GM21825 (cell line): ENCODE results near the gene MUC20.
"Not testable (repeated sequence)": the region's sequence is repeated elsewhere in the genome, so short reads cannot be mapped to it uniquely, and the experiment has no call there.

Source experiments
- ATAC-seq: cut with Tn5 transposase; IDR thresholded peaks from one replicate; pipeline ENCODE4 v1.9.1; 2021; ENCODE audit warnings: mild to moderate bottlenecking, moderate library complexity; ENCODE audit not compliant: unreplicated experiment

Gene MUC20

GRCh38 chr3:195710126-195710905 lies 10.5 kb upstream of the MUC20 start:
- ATAC-seq = not testable (repeated sequence)

- not testable (repeated sequence) for ATAC-seq
Observed at GRCh38 chr3:195711091-195711812, 9.5 kb upstream of the MUC20 start.

DNA sequence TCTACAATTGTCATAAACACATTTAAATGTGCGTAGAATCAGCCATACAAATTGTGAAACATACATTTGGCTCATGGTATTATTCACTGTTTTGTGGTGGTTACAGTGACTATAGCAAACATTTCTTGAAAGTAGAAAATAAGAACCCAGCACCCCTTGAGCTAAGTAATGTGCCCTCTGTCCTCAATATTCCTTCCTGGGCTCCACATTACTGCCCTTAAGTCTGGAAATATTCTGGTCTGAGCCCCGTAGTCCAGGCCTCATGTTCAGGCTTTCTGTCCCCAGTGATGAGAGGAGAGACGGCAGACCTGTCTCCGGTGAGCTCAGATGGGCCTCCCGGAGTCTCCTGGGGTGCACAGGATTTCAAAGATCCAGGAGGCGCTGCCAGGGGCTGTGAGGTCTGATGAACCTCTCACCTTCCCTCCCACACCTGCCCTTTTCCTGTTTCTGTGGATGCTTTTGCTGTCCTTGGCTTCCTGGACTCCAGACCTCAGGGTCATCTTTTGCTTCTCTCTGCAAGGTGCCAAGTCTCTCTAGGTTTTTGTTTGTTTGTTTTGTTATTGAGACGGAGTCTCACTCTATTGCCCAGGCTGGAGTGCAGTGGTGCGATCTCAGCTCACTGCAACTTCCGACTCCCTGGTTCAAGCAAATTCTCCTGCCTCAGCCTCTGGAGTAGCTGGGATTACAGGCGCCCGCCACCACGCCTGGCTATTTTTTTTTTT lies 8.8 kb upstream of the MUC20 start:
- no peak for ATAC-seq

DNA sequence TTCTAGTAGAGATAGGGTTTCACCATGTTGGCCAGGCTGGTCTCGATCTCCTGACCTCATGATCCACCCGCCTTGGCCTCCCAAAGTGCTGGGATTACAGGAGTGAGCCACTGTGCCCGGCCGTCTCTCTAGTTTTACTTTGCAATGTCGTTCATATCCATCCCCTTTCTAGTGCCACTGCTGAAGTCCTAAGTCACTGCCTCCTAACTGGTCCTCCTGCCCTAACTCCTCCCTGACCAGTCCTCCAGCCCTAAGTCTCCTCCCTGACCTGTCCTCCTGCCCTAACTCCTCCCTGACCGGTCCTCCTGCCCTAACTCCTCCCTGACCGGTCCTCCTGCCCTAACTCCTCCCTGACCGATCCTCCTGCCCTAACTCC lies 8.3 kb upstream of the MUC20 start:
- ATAC-seq = not testable (repeated sequence)

GRCh38 chr3:195713150-195713549 lies 7.6 kb upstream of the MUC20 start:
- ATAC-seq = not testable (repeated sequence)

- ATAC-seq = no peak
Observed at GRCh38 chr3:195714380-195715011, 6.3 kb upstream of the MUC20 start.

DNA sequence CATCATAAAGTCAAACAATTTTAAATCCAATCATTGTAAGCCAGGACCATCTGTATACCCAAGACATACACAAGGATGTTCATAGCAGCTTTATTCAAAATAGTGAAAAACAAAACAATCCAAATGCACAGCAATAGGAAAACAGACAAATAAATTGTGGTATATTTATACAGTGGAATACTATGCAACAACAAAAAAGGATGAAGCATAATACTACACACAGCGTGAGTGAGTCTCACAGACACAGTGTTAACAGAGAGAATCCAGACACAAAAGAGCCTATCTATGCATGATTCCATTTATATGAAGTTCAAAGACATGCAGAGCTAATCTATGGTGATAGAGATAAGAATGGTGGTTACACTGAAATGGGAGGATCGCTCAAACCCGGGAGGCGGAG lies 5.6 kb upstream of the MUC20 start:
- no peak for ATAC-seq

- no peak for ATAC-seq
Observed at GRCh38 chr3:195715583-195716266, 5.1 kb upstream of the MUC20 start.

DNA sequence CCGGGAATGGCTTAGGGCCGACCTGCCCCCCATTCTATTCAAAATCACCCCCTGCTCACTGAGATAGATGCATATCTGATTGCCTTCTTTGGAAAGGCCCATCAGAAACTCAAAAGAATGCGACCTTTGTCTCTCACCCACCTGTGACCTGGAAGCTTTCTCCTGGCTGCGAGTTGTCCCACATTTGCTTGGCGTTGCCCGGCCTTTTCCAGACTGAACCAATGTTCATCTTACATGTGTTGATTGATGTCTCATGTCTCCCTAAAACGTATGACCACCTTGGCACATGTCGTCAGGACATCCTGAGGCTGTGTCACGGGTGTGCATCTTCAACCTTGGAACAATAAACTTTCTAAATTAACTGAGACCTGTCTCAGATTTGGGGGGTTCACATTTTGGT lies 3.4 kb upstream of the MUC20 start:
- ATAC-seq = no peak

DNA sequence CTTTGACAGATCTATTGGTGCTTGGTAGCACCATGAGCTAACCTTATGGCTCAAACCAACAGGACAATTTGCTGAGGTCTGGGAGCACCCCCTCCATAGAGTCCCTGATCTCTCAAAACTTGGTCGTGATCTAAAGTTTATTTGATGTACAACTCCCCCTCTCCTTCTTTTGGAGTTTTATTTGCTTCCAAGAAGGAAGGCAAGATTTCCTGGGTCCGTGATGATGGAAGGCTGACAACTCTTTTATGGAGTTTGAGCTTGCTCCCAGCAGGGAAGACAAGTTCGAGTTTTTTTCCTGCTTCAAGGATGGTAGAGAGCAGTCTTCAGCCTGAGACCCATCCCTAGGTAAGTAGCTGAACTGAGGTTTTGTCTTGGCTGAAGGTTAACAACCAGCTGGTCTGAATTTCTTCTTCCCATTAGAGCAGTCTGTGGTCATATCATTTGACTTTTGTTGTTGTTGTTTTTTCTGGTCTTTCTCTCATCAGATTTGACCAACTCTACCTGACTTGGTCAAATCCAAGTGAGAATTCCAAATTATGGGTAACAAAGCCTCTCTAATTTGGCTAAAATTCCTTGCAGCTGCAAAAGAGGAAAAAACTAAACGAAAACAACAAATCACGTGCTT lies 2.8 kb upstream of the MUC20 start:
- no peak for ATAC-seq

GRCh38 chr3:195718477-195718984 lies 2.2 kb upstream of the MUC20 start:
- ATAC-seq = no peak

DNA sequence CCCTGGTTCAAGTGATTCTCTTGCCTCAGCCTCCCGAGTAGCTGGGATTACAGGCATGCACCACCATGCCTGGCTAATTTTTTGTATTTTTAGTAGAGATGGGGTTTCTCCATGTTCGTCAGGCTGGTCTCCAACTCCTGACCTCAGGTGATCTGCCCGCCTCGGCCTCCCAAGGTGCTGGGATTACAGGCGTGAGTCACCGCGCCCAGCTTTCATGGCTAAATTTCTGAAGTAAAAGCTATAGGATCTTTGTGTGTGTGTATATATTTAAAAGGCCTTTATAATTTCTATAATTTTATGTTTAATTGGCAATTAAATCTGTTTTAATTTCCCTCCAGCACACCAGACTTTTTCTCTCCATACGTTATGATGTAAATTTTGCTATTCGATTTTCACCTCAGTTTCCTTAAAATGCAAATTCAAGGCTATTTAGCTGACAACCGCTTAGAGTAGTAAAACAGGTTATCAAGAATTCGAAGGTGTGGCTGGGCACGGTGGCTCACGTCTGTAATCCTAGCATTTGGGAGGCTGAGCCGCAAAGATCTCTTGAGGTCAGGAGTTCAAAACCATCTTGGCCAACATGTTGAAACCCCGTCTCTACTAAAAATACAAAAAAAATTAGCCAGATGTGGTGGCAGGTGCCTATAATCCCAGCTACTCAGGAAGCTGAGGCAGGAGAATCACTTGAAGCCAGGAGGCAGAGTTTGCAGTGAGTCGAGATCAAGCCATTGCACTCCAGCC lies 1.1 kb upstream of the MUC20 start:
- ATAC-seq = not testable (repeated sequence)

DNA sequence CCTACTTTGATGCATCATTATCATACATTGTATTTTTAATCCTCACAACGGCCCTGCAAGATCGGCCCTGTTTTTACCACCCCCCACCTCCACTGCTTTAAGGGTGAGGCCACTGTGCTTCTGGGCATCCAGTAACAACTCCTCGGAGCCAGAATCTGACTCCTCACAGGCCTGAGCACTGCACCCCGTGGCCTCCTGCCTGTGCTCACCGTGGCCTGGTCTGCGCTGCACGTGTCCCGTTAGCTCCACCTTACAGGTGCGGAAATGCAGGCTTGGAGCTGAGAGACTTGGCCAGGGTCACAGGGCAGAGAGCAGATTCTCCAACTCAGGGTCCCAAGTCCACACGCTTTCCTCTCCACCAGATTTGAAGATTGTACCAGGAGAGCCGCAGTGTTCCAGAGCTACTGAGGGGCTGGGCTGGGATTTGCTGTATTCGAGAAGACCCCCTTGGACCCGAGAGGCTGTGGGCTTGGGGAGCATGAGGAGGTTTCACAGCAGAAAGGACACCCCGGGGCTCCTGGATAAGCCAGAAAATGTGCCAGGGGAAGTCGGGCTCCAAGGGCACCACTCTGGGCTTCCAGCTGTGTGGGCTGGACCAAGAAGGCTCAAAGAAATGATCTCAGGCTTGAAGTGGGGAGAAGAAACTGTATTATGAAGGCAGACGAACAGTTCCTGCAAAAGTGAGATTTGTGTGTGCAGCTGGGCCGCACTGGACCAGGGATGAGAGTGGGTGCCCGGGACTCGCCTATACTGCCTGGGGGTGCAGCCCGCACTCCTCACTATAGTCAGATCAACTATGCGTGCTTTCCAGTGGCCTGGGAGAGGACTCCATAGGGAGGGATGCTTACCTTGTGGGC lies 1.6 kb downstream of the MUC20 start:
- ATAC-seq = not testable (repeated sequence)

DNA sequence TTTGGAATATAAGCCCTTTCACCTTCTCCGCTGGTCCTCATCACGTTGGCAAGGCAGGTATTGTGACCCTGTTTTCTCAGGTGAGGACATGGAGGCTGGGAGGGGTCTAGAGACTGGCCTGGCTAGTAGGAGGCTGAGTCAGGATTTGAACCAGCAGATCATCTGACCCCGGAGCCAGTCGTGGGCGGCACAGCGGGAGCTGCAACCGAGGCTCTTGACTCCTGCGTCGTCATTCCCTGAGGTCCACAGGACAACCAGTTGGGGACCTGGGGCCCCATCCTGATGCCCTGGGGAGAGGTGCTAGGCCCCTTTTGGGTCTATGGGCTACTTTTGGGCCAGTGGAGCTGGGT lies 2.2 kb downstream of the MUC20 start:
- ATAC-seq = not testable (repeated sequence)

- ATAC-seq = not testable (repeated sequence)
Observed at GRCh38 chr3:195724363-195724762, 3.6 kb downstream of the MUC20 start.

- ATAC-seq = not testable (repeated sequence)
Observed at GRCh38 chr3:195725916-195726740, 5.3 kb downstream of the MUC20 start.

DNA sequence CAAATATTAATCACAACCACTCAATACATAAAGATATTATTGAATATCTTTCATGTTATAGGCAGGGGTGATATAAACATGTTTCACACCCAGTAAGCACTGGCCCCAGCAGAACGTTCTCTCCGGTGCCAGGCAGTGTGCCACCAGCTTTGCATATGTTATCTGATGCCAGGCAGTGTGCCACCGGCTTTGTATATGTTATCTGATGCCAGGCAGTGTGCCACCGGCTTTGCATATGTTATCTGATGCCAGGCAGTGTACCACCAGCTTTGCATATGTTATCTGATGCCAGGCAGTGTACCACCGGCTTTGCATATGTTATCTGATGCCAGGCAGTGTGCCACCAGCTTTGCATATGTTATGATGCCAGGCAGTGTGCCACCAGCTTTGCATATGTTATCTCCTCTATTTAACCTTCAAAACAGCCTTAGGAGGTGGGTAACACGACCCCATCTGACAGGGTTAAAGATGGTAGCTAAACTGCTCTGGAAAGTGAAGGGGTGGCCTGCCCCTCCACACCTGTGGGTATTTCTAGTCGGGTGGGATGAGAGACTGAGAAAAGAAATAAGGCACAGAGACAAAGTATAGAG lies 6.9 kb downstream of the MUC20 start:
- no peak for ATAC-seq
